NCI-H82 treated with DMSO at 0.1 percent for 48 hours (cell line): ENCODE measurements around the gene RAB44.

Experiments used
- DNase-seq: peaks from one replicate; lab custom pipeline; 2025; ENCODE audit not compliant: unreplicated experiment; lab: John Stamatoyannopoulos, UW

RAB44 gene

DNA sequence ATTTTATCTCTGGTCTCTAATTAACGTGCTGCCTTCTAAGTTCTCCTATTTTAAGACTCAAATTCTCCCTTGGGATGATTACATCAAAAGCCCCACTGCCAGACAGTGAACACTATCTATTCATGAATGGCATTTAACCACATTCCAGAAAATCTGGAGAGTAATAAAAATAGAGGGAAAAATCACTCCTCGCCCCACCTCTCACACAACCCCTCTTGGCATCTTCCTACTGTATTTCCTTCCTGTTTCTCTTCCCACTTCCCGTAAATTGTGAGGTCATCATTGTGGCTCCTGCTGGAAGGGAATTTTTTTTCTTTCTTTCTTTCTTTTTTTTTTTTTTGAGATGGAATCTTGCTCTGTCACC lies 31.5 kb downstream of the RAB44 start:
- DNase-seq = no peak

DNA sequence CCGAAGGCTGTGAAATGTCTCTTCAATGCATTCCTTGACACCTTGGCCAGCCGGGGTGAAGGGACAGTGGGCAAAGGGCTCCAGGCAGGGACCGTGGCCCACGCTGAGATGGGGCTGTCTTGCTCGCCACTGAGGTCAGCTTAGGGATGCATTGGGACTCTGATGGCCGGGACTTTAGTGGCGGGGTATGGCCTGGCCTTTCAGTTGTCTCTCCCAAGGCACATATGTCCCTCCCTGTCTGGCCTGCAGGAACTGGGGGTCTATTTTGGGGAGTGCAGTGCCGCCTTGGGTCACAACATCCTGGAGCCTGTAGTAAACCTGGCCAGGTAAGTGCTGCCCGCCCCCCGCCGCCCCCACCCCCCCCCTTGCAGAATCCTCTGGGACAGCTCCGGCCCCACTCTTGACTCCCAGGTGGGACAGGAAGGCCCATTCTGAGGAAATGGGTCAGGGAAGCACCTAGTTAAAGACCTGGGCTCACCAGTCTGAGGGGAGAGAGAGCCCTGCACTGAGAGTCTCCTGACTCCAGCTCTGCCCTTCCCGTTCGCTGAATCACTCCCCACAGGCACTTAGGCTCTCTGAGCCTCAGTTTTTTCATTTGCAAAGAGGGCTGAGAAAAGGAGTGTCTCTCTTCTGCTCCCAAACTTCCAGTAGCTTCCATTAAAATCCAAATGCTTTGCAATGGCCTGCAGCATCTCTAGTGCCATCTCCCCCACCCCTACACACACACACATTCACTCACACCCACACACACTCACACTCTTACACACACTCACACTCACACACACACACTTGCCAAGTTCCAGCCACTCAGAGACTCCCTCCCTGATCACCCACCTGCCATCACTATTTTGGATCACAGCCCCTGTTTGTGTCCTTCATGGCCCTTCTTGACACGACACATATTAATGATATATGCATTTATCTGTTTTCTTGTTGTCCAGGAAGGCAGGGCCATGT lies 33.1 kb downstream of the RAB44 start:
- no peak for DNase-seq

DNA sequence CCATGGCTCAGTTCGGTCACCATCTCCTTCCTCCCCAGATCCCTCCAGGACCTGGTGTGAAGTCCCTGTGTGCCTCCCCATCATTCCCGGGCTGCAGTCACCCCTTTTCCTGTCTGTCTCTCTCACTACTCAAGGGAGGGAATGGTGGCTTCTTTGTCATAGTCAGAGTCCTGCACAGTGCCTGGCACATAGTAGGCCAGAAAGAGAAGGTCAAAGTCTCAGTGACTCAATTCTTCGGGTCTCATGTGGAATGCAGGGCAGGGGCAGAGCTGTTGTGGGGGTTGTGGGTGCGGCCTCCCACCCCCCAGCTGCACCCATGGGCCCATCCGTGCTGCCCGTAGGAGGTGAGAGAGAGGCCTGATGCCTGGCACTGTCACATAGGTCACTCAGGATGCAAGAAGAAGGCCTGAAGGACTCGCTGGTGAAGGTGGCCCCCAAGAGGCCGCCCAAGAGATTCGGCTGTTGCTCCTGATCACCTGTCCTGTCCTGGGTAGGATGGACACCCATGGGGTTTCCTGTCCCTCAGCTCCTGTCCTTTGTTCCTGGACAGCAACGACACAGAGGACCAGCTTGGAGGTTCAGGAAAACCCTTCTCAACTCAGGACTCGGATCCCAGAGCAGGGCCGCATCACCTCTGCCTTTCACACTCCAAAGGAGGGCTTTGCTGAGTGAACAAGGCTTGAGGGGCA lies 34.1 kb downstream of the RAB44 start:
- DNase-seq = no peak

DNA sequence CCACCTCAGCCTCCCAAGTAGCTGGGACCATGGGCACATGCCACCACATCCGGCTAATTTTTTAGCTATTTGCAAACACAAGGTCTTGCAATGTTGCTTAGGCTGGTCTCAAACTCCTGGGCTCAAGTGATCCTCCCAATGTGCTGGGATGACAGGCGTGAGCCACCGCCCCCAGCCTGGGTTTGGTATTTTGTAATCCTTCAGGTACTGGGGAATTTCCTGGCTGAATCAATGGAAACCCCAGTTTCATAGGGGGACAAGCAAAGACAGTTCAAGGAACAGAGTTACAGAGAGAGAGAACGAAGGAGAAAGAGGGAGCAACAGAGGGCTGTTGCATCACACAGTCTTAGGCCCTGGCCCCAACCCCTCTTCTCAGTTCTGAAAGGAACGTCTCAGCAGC lies 35.7 kb downstream of the RAB44 start:
- no peak for DNase-seq

DNA sequence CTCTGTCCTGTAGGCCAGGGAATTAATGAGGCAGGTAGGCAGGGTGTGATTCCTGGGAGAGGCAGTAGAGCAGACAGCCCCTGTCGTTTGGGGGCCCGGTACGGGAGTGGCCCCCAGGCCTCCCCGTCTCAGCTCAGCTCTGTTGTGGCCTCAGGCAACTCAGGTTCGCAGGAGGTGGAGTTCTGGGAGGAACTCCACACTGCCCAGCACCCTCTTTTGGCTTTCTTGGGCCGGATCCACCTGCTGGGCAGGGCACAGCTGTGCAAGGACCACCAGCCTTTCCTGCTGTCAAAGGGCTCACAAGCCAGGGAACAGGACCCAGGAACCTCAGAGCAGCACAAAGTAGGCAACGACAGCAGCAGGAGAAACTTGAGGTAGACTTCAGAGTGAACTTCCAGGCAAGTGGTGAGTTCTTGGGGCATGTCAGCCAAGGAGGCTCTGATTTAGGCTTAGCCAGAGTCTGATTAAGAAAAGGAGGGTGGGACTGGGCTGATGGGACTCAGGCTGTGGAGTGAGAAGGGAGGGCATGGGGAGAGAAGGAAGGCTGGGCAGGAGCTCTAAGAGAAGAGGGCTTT lies 36.9 kb downstream of the RAB44 start:
- DNase-seq = no peak

DNA sequence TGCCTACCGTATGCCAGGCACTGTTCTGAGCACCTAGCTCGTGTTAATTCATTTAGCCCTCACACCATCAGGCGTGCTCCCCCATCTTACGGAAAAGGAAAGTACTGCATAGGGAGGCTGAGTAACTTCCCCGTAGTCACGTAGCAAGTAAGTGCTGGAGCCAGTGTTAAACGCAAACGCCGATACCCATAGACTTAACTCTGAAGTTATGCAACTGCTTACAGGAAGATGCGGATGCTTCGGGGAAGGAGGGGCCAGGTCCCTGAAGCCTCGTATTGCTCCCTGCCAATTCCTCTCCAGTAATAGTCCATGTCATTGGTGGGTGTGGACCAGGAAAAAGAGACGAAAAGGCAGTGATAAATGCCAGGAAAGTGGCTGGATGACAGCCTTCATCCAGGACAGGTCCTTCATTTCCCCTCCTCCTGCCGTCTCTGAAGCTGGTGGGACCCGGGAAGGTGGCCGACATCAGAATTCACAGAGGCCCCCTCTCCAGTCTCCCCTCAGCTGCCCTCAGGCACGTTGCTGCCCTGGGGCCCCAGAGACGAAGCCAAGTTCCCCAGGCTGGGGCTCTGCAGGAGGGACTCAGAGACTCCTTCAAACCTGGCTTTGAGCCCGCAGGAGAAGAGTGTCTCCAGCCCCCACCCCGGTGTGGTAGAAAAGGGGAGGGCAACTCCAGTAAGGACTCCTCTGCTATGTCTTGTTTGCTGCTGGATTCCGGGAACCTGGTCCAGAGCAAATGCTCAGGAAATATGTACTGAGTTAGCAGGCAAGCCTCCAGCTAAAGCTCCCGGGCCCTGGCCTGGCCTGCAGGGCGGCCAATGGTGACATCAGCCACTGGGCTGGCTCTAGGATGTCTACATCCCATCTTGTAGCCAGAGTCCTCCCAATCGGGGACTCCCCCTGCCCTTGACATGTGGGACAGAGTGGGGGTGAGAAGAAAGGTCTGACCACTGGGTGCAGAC lies 37.8 kb downstream of the RAB44 start:
- DNase-seq = no peak

DNA sequence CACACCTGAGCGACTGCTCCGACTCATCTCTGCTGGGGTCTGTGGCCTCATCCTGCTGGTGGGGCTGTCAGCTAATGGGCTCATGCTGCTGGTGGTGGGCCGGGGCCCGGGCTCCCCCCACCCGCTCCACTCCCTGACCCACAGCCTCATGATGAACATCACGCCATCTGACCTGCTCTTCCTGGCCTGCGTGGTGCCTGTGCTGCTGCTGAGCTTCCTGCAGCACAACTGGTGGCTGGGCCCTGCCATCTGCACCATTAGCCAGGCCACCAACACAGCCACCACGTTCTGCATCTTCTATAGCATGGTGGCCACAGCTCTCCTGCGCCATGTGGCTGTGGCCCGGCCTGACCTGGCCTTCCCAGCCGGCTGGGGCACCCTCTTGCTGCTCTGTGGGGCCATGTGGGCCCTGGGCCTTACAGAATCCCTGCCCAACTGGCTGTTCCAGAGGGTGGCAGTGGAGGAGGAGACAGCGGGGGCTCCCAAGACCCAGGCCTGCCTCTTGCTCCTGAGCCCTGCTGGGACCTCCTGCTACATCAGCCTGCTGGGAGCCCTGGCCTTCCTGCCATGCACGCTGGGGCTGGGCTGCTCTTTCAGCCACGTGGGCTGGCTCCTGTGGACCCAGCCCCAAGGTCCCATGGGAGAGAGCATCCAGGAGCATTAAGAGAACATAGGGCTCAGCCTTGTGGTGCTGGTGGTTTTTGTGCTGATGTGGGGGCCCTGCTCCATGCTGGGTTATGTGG lies 39.6 kb downstream of the RAB44 start:
- no peak for DNase-seq

DNA sequence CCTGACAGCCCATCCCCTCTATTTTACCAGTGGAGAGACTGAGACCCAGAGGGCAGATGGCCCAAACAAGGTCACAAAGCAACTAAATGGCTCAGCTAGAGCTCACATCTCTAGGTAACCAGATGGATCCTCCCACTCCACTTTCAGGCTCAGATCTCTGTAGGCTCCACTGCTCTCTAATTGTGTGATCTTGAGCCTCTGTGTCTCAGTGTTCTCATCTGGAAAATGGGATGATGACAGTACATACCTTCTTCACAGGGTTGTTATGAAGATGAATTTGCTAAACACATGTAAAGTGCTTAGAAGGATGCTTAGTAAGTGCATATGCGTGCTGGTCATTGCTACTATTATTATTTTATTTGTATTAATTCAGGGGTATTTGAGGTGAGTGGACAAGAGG lies 40.5 kb downstream of the RAB44 start:
- no peak for DNase-seq

DNA sequence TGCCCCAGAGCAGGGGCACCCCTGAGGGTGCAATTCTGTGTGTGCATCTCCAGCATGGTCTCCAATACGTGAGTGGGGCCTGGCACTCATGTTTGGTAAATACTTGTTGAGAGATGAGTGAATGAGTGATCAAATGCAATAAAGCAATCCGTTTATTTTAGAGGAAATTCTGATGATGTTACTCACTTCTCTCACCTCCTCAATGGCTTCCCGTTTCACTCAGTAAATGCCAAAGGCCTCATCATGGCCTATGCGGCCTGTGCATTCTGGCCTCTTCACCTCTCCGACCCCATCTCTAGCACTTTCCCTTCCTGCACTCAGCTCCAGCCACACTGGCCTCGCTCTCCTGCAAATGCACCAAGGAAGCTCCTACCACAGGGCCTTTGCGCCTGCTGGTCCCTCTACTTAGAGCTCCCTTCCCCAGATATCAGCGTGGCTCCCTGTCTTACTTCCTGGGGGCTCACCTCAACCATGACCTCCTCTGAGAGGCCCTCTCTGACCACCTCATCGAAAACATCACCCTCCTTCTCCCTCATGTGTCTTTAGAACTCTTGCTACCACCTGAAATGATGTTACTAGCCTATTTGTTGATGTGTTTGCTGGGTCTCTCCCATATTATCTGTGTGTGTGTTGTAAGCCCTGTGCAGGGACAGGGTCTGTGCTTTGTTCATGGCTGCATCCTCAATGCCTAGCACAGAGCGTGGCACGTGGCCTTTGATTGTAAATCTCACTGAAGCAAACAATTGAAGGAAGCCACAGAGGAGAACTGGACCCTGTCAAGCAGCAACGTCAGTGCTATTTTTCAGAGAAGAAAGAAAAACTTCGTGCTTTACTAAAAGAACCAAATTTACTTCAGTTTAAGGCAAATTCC lies 42.6 kb downstream of the RAB44 start:
- DNase-seq = no peak

DNA sequence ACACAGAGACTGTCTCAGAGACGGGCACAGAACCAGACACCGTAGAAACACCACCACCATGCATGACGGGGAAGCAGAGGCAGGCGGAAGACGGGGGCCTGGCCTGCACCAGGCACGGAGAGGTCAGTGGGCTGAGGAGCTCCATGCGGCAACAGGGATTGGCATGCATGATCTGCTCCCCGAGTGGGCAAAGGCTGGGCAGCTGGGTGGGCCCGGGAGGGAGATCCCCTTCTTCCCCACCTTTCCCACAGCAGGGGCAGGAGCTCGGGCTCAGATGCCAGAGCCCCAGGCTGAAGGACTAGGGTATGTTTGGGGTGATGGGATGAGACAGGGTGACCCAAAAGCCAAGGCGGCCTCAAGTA lies 43.2 kb downstream of the RAB44 start:
- DNase-seq = no peak

DNA sequence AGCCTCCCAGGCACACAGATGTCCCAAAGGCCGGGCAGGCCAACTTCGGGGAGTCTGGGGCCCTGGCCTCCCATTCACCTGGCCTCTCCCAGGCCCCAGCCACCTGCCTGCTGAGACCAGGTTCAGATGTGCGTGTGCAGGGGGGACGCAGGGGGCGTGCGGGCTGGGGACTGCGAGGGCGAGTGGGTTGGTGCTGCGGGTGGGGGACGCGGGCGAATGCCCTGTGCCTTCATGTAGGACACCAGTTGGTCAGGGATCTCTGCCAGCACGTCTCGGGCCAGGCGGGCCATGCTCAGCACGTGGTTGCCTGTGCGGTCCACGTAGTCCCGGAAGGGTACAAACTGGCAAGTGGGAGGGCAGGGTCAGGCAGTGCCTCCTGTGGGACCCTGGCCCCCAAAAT lies 44.5 kb downstream of the RAB44 start:
- DNase-seq = no peak

DNA sequence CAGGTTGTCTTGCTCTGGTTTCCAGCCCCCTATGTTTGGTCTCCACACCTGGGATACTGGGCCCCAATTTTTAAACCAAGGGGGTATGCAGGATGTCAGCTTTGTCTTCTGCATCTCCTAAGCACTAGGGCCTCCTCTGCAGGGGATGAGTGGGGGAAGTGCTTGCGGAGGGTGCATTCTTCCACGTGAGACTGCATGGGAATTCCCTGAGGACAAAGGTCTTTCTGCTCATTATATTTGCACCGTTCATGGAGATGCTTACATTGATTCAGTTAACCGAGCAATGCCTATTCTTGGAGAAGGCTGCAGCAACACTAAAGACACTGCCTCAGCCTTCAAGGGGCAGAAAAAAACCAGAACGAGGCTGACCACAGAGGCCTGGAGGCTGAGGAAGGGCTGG lies 45.4 kb downstream of the RAB44 start:
- no peak for DNase-seq

DNA sequence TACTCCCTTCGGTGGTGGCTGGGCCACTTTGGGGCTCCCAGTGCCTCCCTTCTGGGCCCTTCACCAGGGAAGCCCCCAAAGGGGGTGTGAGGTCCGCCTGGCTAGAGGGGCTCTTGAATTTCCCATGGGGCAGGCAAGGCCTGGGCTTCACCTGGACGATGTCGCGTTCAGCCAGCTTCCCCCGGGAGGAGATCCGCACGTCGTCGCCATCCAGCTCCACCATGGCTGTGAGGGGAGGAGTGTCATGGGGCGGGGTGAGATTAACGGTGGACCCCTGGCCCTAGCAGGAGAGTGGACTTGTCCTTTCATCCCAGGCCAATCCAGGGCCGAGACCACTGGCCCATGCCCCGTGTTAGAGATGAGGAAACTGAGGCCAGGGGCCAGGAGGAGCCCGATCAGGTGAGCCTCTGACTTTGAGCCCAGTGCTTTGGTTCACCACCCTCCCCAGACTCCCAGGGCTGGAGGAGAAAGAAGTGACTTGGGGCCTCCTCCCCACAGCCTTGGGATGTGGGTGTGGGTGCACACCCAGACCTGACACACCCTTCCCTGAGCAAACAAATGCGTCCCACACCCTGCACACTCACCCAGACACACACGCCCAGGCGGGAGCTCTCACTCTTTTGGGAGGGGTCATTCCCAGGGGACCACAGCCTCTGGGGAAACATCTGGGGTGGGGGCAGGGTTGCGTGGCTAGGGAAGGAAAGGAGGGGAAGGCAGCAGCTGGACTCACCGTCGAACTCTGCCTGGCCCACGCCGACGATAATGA lies 46.1 kb downstream of the RAB44 start:
- no peak for DNase-seq

DNA sequence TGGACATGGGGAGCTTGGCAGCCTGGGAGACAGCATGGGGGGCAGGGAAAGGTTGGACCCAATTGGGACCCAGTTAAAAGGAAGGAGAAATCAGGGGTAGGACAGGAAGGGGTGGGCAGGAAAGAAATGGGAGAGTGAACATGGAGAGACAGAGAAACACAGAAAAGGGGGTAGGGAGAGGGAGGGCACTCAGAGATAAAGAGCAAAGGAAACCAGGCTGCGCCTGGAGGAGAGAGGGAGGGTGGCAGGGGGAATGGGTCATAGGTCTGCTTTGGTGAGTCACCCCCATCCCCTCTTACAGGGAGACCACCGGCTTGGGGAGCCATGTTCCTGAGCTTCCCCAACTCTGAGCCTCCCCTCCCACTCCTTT lies 46.7 kb downstream of the RAB44 start:
- DNase-seq = no peak

DNA sequence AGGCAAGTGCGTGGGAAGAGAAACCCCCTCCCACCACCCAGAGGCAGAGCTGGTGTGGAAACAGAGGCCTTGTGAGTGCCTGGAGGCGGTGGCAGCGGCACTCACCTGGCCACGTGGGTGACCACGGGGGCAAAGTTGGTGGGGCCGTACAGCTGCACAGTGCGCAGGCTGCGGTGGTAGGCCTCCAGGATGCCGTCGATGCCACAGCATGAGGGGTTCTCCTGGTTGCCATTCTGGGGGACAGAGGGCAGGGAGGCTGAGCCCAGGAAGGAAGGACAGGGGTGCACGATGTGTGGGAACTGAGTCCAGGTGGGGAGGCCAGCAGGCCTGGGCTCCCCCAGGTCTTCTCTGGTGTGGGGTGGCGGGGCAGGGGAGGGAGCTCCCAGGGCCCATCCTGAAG lies 47.7 kb downstream of the RAB44 start:
- no peak for DNase-seq

DNA sequence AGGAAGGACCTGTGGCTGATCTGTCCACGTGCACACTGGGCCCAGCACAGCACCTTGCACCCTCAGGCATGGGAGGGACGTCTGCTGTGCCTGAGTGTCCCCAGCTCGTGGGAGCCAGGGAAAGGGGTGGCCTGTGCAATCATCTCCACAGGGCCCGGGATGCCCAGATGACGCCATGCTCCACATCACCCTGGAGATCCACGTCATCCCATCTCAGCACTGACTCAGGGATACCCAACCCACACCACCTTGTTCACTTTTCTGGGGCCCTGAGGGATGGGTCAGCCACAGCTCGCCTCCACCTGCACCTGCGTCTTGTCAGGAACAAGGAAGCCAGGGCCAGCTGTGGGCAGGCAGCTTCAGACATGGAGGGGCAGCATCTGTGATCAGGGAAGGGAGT lies 48.2 kb downstream of the RAB44 start:
- DNase-seq = no peak

DNA sequence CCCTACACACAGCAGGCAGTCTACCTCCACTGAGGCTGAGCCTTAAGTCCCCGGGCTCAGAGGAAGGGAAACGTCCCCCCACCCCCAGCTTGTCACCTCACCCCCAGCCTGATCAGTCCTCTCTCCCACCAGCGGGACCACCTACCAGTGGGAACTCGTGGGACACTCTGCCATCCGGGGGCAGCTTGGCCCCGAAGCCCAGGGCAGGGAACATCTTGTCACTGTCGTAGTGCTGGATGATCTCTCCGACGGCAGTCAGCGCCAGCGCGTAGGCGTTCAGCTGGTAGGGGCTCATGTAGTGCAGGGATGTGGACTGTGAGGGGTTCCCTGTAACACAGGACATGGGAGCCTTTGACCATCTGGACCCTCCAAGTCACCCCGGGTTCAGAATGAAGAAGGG lies 48.6 kb downstream of the RAB44 start:
- DNase-seq = no peak

DNA sequence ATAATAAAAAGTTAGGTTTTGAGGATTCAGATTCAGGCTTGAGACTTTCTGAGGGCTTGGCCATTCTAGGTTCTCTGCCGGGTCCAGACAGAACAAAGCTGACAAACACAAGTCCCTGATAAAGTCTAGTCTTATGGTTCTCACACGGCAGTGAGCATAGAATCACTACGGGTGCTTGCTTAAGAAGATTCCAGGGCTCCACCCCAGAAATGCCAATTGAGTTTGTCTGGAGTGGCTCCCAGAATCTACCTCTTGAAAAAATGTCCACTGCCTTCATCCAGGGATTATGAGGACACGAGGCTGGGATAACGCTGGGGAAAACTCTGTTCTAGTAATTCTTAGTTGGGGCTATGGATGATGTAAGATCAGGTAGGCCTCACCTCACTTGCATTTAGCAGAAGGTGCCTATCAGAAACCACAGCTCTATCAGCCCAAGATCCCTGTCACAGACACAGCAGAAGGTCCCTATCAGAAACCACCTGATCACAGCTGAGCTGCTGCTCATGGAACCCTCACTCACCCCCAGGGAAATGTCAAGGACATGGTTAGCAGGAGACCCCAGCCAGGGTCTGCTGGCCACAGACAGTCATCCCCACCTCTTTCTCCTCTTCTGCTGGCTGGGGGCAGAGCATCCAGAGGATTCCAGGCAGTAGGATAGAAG lies 52.3 kb downstream of the RAB44 start:
- DNase-seq = no peak
